ENCODE data around the gene DDI1. TPM values are rescaled to one million over a fixed set of nuclear protein-coding genes. Genes with fewer than 3 reads are reported as not detected.

DDI1 gene
- total RNA-seq, 3 donors from 2014 or later (not counting 1 experiment from before 2014, with no cell fraction given): not detected

DNA sequence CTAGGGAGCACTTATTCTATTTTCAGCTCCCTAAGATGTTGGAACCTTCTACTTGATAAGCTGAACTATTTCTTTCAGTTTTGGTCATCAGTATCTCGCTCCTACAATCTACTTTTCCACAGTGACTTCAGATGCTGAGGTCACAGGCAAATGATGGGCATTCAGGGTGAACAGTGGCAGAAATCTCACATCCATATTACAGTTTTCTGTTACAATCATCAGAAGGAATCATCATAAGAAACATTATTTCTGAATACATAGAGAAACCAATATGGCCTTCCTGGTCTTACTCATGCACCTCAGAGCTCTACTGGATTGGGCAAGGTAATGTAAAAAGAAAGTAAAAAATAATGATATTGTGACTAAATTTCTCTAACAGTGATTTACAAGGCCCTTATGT, 39.4 kb upstream of the DDI1 start:
- TF ChIP-seq, protein P1, sequence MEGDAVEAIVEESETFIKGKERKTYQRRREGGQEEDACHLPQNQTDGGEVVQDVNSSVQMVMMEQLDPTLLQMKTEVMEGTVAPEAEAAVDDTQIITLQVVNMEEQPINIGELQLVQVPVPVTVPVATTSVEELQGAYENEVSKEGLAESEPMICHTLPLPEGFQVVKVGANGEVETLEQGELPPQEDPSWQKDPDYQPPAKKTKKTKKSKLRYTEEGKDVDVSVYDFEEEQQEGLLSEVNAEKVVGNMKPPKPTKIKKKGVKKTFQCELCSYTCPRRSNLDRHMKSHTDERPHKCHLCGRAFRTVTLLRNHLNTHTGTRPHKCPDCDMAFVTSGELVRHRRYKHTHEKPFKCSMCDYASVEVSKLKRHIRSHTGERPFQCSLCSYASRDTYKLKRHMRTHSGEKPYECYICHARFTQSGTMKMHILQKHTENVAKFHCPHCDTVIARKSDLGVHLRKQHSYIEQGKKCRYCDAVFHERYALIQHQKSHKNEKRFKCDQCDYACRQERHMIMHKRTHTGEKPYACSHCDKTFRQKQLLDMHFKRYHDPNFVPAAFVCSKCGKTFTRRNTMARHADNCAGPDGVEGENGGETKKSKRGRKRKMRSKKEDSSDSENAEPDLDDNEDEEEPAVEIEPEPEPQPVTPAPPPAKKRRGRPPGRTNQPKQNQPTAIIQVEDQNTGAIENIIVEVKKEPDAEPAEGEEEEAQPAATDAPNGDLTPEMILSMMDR (IDR thresholded peaks at IDR 0.05): no peak
- H3K9me3 Mint-ChIP-seq: no peaks in the 10 kb centered on the region

DNA sequence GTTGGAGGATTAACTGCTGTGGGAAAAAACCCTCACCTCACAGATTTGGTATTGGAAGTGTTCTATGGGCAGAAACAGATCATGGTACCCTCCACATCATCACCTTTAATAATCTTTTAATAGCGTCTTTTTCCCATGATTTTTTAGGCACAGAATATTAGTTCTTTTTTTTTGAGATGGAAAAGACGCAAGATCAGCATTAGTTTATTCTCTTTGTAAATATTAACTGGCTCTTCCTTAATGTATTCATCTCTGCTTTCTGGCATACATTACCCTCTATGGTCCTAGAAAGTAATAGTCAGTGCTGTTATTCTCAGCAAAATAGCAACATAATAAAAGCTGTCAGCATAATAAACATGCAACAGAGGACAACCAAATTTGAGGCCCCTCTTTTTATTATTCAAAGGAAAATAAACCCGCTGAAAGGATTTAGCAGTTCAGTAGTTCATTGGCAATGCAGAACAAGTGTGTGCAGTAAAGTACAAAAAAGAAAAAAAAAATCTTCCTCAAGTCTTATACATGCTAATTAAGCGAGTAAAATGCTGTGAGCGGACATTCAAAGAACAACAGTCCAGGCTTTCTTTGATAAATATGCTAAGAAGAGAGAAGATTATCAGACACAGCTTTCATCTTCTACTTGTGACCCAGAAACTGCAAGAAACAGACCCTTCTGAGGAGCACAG, 37.5 kb upstream of the DDI1 start:
- Mint-ChIP-seq H3K27ac (no peak overlapping the region), H3K4me3 (no peak overlapping the region), H3K36me3 (no peaks in the 10 kb centered on the region), H3K9me3 (no peaks in the 10 kb centered on the region), H3K4me1 (peaks cover 19 to 20% of the 10 kb centered on the region in 2 donors), H3K27me3 (ENCODE audit: low read depth in 2 of 2) (no peaks in the 10 kb centered on the region)
- ATAC-seq: no peak
- intact Hi-C loops (cut with micrococcal nuclease): no loop called here
- WGBS (ENCODE audit: insufficient coverage): 100% methylated on average over 2 of the region's 5 CpGs
- Histone ChIP-seq H3K4me1 (ENCODE audit: control insufficient read depth, insufficient read depth, low read length) (no peaks in the 10 kb centered on the region), H3K9me3 (ENCODE audit: control insufficient read depth, insufficient read depth, low read length) (no peaks in the 10 kb centered on the region), H3K27me3 (ENCODE audit: control insufficient read depth, insufficient read depth, low read length) (no peaks in the 10 kb centered on the region), H3K4me3 (ENCODE audit: low read length) (no peak overlapping the region), H3K36me3 (ENCODE audit: control insufficient read depth, insufficient read depth, low read length) (peaks cover 11% of the 10 kb centered on the region), H3K27ac (ENCODE audit: low read length) (no peak overlapping the region)
- TF ChIP-seq, protein P1 (IDR thresholded peaks at IDR 0.05): no peak
- no peak for DNase-seq

More for the DNA sequence above, 39.4 kb upstream of the DDI1 start:
- Mint-ChIP-seq H3K36me3 (no peaks in the 10 kb centered on the region), H3K27me3 (ENCODE audit: low read depth in 2 of 2) (no peaks in the 10 kb centered on the region), H3K27ac (no peak overlapping the region), H3K4me3 (no peak overlapping the region), H3K4me1 (peaks cover 5 to 8% of the 10 kb centered on the region in 2 donors)
- Histone ChIP-seq H3K4me3 (ENCODE audit: low read length) (no peak overlapping the region), H3K9me3 (ENCODE audit: control insufficient read depth, insufficient read depth, low read length) (no peaks in the 10 kb centered on the region), H3K27ac (ENCODE audit: low read length) (no peak overlapping the region), H3K36me3 (ENCODE audit: control insufficient read depth, insufficient read depth, low read length) (peaks cover 11% of the 10 kb centered on the region), H3K4me1 (ENCODE audit: control insufficient read depth, insufficient read depth, low read length) (no peaks in the 10 kb centered on the region), H3K27me3 (ENCODE audit: control insufficient read depth, insufficient read depth, low read length) (no peaks in the 10 kb centered on the region)
- 79% methylated on average over 1 of the region's 1 CpG for WGBS (ENCODE audit: insufficient coverage)
- intact Hi-C loops (cut with micrococcal nuclease): no loop called here
- DNase-seq: no peak
- no peak for ATAC-seq

DNA sequence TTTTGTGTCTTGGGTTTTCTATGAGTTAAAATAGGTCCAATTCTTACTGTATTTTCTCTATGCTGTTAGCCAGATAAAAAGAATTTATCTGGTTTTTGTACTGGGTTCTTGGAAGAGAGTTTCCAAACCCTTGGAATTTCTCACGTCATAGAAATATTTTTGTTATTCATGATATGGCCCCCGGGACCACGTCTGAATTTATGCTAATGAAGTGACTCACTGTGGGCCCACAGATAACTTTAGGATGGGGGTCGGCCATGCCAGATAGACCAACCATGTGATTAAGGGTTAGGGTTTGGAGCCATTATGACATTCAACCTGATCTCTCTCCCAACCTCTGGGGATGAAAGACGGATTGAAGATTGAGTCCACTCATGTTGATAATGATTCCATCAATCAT, 35.6 kb upstream of the DDI1 start:
- Mint-ChIP-seq H3K4me3 (no peak overlapping the region), H3K4me1 (peaks cover 19 to 21% of the 10 kb centered on the region in 2 donors), H3K36me3 (no peaks in the 10 kb centered on the region), H3K9me3 (no peaks in the 10 kb centered on the region), H3K27ac (no peak overlapping the region), H3K27me3 (ENCODE audit: low read depth in 2 of 2) (no peaks in the 10 kb centered on the region)
- Histone ChIP-seq H3K36me3 (ENCODE audit: control insufficient read depth, insufficient read depth, low read length) (peaks cover 4% of the 10 kb centered on the region), H3K4me1 (ENCODE audit: control insufficient read depth, insufficient read depth, low read length) (no peaks in the 10 kb centered on the region), H3K27ac (ENCODE audit: low read length) (no peak overlapping the region), H3K4me3 (ENCODE audit: low read length) (no peak overlapping the region), H3K27me3 (ENCODE audit: control insufficient read depth, insufficient read depth, low read length) (no peaks in the 10 kb centered on the region), H3K9me3 (ENCODE audit: control insufficient read depth, insufficient read depth, low read length) (no peaks in the 10 kb centered on the region)
- ATAC-seq (no peak), DNase-seq (no peak)
- TF ChIP-seq, protein P1 (IDR thresholded peaks at IDR 0.05): no peak
- WGBS (ENCODE audit: insufficient coverage): 90% methylated on average over 5 of the region's 5 CpGs
- intact Hi-C loops (cut with micrococcal nuclease): no loop called here

DNA sequence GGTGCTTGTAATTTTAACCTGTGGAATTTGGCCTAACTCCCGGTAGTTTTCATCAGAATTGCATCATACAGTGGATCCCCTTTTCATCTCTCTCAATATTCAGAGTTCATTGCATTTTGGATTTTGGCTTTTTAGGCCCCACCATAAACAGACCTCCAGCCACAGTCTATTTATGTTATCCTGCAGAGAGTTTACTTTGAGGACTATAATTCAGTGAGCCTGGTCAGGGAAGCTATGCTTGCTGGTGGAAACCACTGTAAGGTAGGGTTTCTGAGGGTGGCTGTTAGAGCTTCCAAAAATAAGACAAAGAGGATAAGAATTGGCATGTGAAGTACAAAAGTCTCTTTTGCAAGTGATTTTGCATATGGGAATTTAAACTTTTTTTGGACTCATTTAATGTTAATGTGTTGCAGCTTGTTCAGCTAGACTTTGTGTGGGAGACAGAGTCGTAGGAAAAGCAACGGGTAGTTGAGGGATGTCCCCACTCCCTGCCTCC, 34.8 kb upstream of the DDI1 start:
- no peak overlapping the region for H3K4me3 Mint-ChIP-seq
- no peaks in the 10 kb centered on the region for H3K36me3 Mint-ChIP-seq
- H3K27ac Mint-ChIP-seq: no peak overlapping the region
- no peaks in the 10 kb centered on the region for H3K36me3 ChIP-seq (ENCODE audit: control insufficient read depth, insufficient read depth, low read length)
- H3K27me3 Mint-ChIP-seq (ENCODE audit: low read depth in 2 of 2): no peaks in the 10 kb centered on the region
- H3K9me3 Mint-ChIP-seq: no peaks in the 10 kb centered on the region
- DNase-seq: no peak
- no peak for ATAC-seq
- no peak overlapping the region for H3K27ac ChIP-seq (ENCODE audit: low read length)
- H3K4me1 Mint-ChIP-seq: peaks cover 26 to 29% of the 10 kb centered on the region in 2 donors
- H3K4me3 ChIP-seq (ENCODE audit: low read length): no peak overlapping the region
- intact Hi-C loops (cut with micrococcal nuclease): no loop called here
- 89% methylated on average over 3 of the region's 3 CpGs for WGBS (ENCODE audit: insufficient coverage)
- H3K4me1 ChIP-seq (ENCODE audit: control insufficient read depth, insufficient read depth, low read length): no peaks in the 10 kb centered on the region
- H3K27me3 ChIP-seq (ENCODE audit: control insufficient read depth, insufficient read depth, low read length): no peaks in the 10 kb centered on the region
- TF ChIP-seq, protein P1 (IDR thresholded peaks at IDR 0.05): no peak
- no peaks in the 10 kb centered on the region for H3K9me3 ChIP-seq (ENCODE audit: control insufficient read depth, insufficient read depth, low read length)
